Tongue (tissue), 2 donors: ENCODE results near the gene DUSP28. TPM values are rescaled to one million over a fixed set of nuclear protein-coding genes. Genes with fewer than 3 reads are reported as not detected.

Experiments
- DNase-seq: peaks from one replicate; pipeline ENCODE4 v3.0.0-alpha.2; 2015
- total RNA-seq: library from RNA; depleted of rRNA; stranded (reverse); fragments of >200 nt; gene quantifications from one replicate; pipeline ENCODE4 v1.2.3, GENCODE V29; 2014

DUSP28 gene
- total RNA-seq, 1 donor from 2014 or later = 5.7 TPM

DNA sequence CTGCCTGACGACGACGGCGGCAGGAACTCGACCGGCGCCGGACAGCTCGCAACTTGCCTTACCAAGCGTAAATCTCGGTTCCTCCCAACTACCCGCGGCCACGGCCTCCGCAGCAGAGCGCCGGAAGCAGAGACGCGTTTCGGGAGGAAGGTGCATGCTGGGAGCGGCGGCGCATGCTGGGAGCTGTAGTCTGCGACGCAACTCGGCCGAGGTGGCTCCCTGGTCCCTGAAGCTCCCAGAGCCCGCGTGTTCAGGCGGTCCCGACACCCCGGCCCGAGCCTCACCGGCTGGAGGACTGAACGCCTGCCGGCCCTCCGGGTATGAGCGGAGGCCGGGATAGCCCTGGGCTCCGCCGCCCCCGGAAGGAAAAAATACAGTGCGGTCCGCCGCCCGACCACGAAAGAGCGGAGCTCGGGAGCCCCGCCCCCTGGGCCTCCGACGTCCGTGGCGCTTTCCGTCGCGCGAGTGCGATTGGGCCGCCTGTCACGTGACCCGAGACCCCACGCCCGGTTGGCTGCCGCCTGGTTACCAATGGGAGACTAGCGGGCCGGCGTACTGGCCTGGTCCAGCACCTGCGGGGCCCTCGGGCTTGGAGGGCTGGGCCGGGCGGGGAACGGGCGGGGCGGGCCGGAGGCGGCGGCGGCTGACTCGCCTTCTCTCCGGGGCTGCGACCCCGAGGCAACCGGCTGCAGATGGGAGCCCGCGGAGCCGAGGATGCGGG lies 26.2 kb downstream of the DUSP28 start, which contains the start of gene CAPN10:
Gene CAPN10 (plus strand): TSS at position 537 of the 721 bp plus-strand sequence. CDS start 178 bp downstream, at position 715.
- DNase-seq = peak; percentile 98

DNA sequence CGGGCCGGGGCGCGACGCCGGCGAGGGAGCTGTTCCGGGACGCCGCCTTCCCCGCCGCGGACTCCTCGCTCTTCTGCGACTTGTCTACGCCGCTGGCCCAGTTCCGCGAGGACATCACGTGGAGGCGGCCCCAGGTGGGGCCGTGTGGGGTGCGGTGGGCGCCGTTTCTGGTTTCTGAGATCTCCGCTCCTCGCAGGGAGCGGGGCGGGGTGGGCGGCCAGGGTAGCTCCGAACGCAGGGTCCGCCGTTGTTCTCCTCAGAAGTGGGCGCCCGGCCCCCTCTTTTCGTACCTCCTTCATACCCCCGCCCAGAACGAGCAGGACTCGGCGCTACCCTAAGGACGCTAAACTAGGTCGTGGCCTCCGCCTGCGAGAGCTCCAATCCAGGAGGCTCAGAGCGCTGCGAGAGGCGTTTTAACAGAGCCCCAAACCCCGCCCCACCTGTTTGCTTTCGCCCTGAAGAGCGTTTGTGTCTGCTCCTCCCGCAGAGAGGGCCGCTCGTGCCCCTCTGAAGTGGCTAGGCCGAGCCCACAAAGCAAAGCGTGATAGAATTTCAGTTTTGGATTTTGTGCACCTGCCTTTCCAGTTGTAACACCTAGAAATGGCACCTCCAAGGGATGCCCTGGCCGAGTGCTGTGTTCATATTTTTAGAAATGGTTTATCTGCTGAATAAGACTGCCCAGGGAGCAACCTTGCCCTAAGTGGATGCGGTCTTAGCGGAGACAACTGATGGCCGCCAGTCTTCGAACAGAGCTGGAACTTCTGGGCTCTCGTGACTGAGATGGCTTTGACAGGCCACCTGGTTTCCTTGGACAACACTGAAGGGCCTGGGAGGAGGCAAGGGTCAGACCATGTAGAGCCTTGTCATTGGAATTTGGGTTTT lies 27.0 kb downstream of the DUSP28 start:
- peak; percentile 18 for DNase-seq

DNA sequence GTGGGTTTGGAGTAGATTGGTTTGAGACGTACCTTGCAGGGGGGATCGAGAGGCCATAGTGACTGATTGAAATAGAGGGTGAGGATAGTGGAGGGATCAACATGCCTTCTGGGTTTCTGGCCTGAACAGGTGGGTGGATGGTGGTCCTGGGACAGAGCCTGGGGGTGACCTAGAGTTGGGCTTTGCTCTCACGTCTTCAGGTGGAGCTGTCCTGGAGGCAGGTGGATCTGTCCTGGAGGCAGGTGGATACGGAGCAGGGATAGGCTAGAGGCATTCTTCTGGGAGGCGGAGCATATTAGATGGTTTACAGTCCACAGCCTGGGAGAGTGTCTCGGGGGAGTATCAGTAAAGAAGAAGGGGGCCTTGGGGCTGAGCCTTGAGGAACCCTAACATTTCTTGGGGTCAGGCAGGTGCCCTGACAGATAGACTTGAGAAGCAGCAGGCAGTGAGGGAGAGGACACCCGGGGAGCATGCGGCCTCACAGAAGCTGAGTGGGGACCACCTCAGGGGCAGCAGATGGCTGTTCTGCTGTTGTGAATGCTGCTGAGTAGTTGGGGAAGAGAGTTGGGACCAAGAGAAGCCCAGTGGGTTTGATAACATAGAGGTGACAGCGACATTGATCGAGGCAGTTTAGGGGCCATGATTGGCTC lies 28.0 kb downstream of the DUSP28 start:
- DNase-seq = no peak

DNA sequence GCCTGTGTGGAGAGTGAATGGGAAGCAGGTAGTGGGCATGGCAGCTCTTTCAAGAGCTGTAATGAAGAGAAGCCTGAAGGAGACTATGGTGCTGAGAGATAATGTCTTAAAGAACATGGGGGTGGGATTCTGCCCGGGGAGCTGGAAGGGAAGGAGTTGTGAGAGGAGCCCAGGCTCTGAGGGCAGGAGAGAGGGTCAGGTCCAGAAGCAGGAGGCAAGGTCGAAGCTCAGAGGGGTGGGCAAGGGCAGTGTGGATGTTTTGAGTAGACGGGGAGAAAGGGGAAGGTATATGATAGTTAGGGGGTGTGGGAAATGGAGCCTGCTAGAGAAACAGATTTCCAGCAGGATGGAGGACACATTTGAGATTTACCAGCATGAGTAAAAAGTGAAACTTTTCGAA lies 28.5 kb downstream of the DUSP28 start:
- DNase-seq = no peak

DNA sequence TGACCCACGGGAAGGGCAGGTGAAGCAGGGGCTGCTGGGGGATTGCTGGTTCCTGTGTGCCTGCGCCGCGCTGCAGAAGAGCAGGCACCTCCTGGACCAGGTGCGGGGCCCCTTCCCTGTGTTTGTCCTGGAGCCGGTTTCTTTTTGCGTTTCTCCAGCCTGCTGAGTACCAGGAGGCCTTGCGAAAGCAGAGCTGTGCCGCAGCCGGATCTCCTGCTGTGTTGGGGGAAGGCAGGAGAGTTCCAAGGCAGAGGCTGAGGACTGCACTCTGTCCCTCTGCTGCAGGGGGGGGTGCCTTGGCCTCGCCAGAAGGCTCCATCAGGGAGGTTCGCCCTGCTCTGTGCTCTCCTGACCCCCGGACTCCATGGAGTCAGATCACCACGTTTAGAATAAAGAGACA lies 29.2 kb downstream of the DUSP28 start:
- DNase-seq = no peak

DNA sequence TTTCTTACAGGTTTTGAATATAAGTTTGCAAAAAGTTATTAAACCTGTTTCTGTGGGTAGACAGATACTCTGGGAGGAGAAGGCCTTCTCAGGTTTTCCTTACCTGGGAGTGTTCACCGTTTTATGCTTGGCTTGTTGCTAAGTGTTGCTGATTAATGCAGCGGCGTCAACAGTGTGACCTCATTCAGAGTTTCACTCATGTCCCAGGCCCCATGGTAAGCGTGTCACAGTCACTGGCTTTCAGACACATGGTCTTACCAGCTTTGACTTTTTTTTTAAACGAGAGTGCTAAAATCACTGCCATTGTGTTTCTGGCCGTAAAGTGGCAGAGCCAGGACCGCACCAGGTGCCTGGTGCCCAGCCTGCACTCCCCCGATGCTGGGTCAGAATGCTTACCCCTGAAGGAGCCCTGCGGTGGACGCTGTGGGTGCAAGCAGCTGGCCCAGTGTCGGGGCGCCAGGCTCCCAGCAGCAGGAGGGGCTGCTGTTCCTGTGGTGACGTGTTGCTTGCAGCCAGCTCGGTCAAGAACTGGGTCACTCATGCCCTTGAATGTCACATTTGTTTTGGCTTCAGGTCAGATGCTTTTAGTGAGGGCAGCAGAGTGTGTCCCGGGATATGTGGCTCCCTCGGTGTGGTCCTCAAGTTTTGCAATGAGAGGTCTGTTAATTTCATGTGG lies 29.8 kb downstream of the DUSP28 start:
- no peak for DNase-seq

DNA sequence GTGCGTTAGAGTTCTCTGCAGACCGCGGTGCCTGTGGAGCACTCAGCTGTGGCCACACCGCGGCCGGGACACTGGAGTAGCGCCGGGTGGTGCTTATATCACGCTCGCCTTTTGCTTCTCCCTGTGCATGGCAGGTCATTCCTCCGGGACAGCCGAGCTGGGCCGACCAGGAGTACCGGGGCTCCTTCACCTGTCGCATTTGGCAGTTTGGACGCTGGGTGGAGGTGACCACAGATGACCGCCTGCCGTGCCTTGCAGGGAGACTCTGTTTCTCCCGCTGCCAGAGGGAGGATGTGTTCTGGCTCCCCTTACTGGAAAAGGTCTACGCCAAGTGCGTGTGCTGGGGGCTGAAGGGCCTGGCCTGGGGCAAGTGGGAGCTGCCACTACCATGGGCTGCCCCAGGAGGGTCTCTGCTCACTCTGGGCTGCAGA lies 30.5 kb downstream of the DUSP28 start:
- no peak for DNase-seq

DNA sequence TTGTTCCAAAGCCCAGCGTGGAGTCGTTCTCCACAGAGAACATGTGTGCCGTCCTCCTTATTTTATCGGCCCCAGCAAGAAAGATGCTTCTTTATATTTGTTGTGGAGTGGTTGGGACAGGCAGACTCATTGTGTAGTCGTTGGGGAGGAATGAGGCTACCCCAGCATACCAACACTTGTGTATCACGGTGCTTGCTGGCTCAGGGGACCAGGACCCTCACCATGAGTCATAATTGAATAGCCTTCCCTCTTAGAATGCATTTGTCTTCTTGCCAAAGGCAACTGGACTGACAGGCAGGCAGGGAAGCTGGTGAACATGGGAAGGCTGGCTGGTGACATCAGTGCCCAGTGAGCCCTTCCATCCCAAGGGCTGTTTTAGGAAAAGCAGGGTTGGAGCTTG lies 31.1 kb downstream of the DUSP28 start:
- DNase-seq = no peak

DNA sequence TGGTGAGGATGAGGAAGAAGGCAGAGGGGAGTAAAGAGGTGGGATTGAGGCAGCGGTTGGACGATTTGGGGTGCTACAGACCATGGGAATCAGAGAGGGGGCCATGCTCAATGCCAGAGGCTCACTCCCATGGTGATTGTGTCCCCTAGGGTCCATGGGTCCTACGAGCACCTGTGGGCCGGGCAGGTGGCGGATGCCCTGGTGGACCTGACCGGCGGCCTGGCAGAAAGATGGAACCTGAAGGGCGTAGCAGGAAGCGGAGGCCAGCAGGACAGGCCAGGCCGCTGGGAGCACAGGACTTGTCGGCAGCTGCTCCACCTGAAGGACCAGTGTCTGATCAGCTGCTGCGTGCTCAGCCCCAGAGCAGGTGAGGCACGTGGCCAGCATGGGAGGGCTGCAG lies 31.6 kb downstream of the DUSP28 start:
- no peak for DNase-seq

DNA sequence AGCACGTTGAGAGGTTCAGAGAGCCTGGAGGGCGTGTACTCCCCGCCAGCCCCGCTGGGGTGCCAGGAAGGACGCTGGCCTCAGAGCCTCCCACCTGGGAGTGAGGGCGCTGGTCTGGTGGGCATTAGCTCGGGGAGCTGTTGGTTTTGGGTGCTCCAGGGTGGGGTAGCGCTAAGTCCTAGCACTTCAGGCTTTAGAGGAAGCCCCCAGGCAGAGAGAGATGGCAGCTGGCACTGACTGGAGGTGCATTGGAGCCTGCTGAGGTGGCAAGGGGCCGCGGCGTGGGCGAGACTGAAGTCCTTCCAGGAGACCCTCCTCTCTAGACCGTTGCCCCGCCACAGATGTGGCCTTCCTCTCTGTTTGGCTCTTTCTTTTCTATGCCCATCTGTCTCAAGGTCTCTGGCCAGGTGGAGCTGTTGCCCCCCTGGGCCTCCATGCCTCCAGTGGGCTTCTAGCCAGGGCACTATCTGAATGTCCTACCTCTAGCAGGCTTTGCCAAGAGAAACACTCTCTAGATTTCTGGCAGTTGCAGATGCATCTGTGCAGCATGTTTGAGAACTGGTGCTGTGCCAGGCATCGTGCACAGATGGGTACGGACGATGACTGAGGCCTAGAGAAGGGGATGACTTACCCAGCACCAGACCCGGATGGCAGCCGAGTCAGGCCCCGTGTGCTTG lies 33.0 kb downstream of the DUSP28 start:
- DNase-seq = no peak

DNA sequence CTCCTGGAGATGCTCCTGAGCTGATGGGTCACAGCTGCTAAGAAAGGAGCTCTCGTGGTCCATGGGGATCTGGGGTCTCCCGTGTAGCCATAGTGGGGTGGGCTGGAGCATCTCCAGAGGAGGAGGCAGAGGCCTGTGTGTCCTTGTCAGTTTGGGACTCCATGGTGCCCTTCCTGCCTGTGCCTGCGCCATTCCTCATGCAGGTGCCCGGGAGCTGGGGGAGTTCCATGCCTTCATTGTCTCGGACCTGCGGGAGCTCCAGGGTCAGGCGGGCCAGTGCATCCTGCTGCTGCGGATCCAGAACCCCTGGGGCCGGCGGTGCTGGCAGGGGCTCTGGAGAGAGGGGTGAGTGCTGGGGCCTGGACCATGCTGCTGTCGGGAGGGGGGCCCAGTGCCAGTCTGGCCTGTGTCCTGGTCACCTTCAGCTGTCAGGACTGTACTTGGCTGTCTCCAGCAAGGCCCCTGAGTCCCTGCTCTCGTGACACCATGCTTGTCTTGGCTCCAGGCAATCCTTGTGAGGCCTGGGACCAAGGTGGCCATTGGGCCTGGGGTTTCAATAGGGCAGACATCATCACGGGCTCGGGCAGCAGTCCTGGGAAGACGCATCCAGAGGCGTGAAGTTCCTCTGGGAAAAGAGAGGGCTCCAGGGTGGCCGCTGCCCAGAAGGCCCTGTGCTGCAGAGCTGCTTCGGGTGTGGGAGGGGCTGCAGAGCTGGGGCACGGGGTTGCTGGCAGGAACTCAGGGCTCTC lies 33.7 kb downstream of the DUSP28 start:
- DNase-seq = no peak

DNA sequence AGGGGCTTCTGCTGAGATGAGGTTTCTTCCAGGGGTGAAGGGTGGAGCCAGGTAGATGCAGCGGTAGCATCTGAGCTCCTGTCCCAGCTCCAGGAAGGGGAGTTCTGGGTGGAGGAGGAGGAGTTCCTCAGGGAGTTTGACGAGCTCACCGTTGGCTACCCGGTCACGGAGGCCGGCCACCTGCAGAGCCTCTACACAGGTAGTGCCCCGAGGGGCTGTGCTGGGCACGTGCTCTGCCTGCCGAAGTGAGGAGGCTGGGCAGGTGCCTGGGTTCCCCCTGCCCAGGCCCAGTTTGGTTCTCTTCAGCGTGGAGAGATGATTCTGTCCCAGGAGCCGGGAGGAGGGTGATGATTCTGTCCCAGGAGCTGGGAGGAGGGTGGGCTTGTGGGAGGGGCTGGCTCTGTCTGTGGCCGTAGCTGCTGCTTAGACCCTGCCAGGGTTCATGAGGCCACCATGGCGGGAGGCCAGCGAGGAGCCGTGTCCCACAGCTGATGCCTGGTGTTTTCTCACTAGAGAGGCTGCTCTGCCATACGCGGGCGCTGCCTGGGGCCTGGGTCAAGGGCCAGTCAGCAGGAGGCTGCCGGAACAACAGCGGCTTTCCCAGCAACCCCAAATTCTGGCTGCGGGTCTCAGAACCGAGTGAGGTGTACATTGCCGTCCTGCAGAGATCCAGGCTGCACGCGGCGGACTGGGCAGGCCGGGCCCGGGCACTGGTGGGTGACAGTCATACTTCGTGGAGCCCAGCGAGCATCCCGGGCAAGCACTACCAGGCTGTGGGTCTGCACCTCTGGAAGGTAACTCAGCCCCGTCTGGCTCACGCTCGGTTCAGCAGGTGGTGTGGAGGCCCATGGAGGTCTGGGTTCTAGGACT lies 34.6 kb downstream of the DUSP28 start:
- DNase-seq = no peak

DNA sequence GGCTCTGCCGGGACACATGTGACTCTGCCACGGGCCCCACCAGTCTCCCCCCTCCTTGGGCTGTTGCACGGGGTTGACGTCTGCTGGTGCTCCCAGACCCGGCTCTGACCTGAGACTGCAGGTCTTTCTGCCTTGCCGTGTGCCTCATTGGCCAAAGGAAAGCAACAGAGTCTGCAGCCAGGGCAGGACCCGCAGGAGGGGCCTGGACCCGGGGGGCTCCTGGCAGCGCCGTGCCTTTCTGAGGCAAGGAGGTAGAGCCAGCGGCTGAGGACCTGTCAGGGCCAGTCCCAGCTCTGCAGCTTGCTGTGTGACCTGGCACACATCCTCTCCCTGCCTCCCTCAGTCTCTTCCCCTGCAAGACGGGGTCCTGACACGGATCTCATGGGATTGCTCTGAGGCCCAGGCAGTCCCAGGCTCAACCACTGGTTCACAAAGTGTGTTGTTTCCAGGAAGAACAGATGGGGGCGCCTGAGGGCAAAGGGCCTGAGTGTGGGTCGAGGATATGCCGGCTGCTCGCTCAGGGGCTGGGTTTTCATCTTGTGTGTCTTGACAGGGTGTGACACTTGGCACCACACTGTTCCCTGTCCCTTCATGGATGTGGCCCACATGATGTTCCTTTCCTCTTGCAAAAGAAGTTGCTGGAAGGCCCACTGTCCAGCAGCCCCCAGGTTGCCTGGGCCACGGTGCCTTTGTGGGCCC lies 35.4 kb downstream of the DUSP28 start:
- no peak for DNase-seq

DNA sequence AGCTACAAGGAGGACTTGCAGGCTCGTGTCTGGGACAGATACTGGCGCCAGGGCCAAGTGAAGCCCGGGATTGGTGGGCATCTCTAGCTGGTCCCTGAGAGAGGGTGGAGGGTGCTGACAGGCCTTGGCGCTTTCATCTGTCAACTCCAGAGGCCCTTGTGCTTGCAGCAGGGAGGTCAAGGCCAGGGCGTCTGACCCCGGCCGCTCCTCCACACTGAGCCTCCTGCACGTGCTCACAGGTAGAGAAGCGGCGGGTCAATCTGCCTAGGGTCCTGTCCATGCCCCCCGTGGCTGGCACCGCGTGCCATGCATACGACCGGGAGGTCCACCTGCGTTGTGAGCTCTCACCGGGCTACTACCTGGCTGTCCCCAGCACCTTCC lies 35.9 kb downstream of the DUSP28 start:
- no peak for DNase-seq

DNA sequence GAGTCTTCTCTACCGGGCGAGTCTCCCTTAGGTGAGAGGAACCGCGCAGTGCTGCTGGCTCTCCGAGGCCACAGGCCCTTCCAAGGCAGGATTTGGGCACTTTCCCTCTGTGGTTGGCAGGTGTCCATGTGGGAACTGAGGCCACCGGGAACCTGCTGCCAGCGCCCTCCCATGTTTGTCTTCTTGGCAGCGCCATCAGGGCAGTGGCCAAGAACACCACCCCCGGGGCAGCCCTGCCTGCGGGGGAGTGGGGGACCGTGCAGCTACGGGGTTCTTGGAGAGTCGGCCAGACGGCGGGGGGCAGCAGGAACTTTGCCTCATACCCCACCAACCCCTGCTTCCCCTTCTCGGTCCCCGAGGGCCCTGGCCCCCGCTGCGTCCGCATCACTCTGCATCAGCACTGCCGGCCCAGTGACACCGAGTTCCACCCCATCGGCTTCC lies 36.4 kb downstream of the DUSP28 start:
- no peak for DNase-seq

DNA sequence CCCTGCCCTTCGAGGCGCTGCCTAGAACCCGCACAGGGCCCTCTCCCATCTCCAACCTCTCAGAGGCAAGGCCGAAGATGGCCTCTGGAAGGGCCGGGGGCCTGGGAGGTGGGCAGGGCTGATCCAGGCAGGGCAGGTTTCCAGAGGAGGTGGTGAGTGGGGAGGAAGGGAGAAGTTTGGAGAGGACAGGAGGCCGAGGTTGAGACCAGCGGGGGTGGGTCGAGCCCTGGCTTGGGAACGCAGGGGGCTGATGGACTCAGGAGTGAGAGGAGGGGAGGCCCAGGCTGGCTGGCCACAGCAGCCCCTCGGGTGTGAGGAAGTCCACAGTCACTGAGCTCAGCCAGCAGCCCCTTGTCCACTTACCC lies 36.9 kb downstream of the DUSP28 start:
- no peak for DNase-seq

DNA sequence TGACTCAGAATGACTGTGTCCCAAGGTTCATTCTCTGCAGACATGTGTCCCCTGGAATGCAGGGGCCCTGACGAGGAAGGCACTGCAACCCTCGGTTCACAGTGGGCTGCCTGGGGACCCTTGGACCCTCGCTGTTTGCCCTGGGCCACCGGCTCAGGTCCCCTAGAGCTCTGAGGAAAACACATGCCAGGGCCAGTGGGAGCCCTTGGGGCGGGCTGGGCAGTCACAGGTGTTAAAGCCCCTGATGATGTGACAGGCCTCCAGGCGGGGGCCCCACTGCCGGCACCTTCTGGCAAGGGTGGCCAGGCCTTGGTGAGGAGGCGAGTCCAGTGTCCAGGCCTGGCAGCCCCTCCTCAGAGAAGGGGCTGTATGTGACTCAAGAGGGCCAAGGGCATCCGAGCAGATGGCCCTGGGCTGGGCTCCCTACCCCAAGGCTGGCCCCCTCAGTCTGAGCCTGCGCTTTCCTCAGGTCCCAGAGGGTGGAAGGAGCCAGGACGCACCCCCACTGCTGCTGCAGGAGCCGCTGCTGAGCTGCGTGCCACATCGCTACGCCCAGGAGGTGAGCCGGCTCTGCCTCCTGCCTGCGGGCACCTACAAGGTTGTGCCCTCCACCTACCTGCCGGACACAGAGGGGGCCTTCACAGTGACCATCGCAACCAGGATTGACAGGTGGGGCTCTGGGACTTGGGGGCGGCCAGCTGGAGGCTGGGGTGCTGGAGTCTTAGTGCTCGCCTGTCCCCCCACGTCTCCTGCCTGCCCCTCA lies 37.4 kb downstream of the DUSP28 start:
- DNase-seq = no peak

DNA sequence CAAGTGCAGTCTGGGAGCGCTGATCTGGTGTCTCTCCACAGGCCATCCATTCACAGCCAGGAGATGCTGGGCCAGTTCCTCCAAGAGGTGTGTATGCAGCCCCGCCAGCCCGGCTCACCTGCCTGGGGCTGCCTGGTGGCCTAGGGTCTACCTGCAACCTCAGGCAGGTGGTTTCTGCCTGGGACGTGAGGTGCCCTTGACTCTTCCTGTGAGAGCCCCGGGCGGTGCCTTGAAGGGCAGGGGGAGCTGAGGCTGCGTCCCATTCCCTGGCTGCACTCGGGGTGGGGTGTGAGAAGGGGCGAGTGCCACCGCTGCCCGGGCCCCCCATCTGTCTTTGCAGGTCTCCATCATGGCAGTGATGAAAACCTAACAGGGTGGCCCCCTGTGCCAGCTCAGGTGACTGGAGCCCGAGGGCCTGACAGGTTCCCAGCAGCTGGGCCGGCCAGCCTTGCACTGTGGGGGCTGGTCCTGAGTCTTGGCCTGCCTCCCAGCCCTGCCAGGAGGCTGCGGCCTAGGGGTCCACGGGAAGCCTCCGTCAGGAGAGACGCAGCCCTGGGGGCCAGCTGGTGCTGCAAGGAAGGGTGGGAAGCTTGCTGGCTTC lies 38.3 kb downstream of the DUSP28 start:
- no peak for DNase-seq
